HEK293 (cell line): Measurements from ENCODE around the gene SERINC4.

Experiments used
- CTCF ChIA-PET: fragments of 350-600 bp; formaldehyde crosslinking; extraction: SDS; loops from one replicate; lab custom pipeline; 2021; ENCODE audit warnings: antibody characterized with exemption; lab: Yijun Ruan, JAX
- POLR2A ChIA-PET: fragments of 300-600 bp; formaldehyde crosslinking; extraction: SDS; loops from one replicate; lab custom pipeline; 2020; ENCODE audit warnings: antibody characterized with exemption, inconsistent platforms; lab: Yijun Ruan, JAX
- H3K27ac ChIP-seq: fragments of 200-500 bp; sonication (Bioruptor generic); 2 replicates; pipeline ENCODE4 v1.5.1; 2014; ENCODE audit warnings: low read depth, low read length, control low read depth, inconsistent platforms; ENCODE audit errors: extremely low read depth
- H3K36me3 ChIP-seq, 2 experiments: fragments of 200-500 bp in 1 of 2; sonication (Bioruptor generic) in 1 of 2; 1 replicate in 1 of 2; 2 replicates in 1 of 2; pipeline ENCODE4 v1.5.1; 2014 to 2017; ENCODE audit warnings: inconsistent platforms in 2 of 2, low read length in 2 of 2; ENCODE audit not compliant: control insufficient read depth in 2 of 2, insufficient read depth in 1 of 2
- H3K4me1 ChIP-seq: fragments of 200-500 bp; sonication (Bioruptor generic); 2 replicates; pipeline ENCODE4 v1.5.1; 2014; ENCODE audit warnings: mild to moderate bottlenecking, low read length, inconsistent platforms; ENCODE audit not compliant: control insufficient read depth, insufficient read depth
- H3K4me3 ChIP-seq: 2 replicates; pipeline ENCODE4 v1.5.1; 2011; ENCODE audit warnings: low read depth, mild to moderate bottlenecking, control low read depth, low read length, moderate library complexity
- H3K9me3 ChIP-seq: fragments of 200-500 bp; sonication (Bioruptor generic); 2 replicates; pipeline ENCODE4 v1.5.1; 2014; ENCODE audit warnings: low read depth, low read length, inconsistent platforms; ENCODE audit not compliant: control insufficient read depth, insufficient read depth
- GLI4 ChIP-seq: fragments of 450-650 bp; formaldehyde crosslinking; IDR thresholded peaks from 2 replicates; pipeline ENCODE4 v1.5.1; 2016; ENCODE audit warnings: missing biosample characterization, missing genetic modification characterization
- HOXD13 ChIP-seq: sonication (generic); formaldehyde crosslinking; IDR thresholded peaks from 2 replicates; pipeline ENCODE4 v1.8.0; 2022; ENCODE audit warnings: missing genetic modification reagents, borderline replicate concordance
- KLF10 ChIP-seq: fragments of 450-650 bp; IDR thresholded peaks from 2 replicates; pipeline ENCODE4 v1.5.1; 2018; ENCODE audit warnings: missing biosample characterization, mild to moderate bottlenecking, missing genetic modification characterization
- KLF16 ChIP-seq: fragments of 450-650 bp; formaldehyde crosslinking; IDR thresholded peaks from 2 replicates; pipeline ENCODE4 v1.5.1; 2017; ENCODE audit warnings: missing biosample characterization, missing genetic modification characterization
- KLF8 ChIP-seq: fragments of 450-650 bp; formaldehyde crosslinking; IDR thresholded peaks from 2 replicates; pipeline ENCODE4 v1.5.1; 2016; ENCODE audit warnings: missing biosample characterization, missing genetic modification characterization
- PRDM10 ChIP-seq: fragments of 450-650 bp; formaldehyde crosslinking; IDR thresholded peaks from 2 replicates; pipeline ENCODE4 v1.5.1; 2016; ENCODE audit warnings: missing biosample characterization, missing genetic modification characterization
- SALL2 ChIP-seq: fragments of 450-650 bp; formaldehyde crosslinking; IDR thresholded peaks from 2 replicates; pipeline ENCODE4 v1.5.0; 2017; ENCODE audit warnings: missing biosample characterization, mild to moderate bottlenecking, missing genetic modification characterization, borderline replicate concordance
- SCRT1 ChIP-seq: fragments of 450-650 bp; formaldehyde crosslinking; IDR thresholded peaks from 2 replicates; pipeline ENCODE4 v1.5.1; 2016; ENCODE audit warnings: missing biosample characterization, missing genetic modification characterization, borderline replicate concordance
- TCF7L2 ChIP-seq: IDR thresholded peaks from 2 replicates; pipeline ENCODE4 v1.6.1; 2011; ENCODE audit warnings: low read depth, mild to moderate bottlenecking, inconsistent platforms, low read length, moderate library complexity, borderline replicate concordance
- ZBTB17 ChIP-seq: fragments of 450-650 bp; formaldehyde crosslinking; IDR thresholded peaks from 2 replicates; pipeline ENCODE4 v1.5.1; 2016; ENCODE audit warnings: missing biosample characterization, missing genetic modification characterization
- ZBTB21 ChIP-seq: fragments of 450-650 bp; formaldehyde crosslinking; IDR thresholded peaks from 2 replicates; pipeline ENCODE4 v1.5.1; 2017; ENCODE audit warnings: missing biosample characterization, missing genetic modification characterization
- ZBTB48 ChIP-seq: fragments of 450-650 bp; formaldehyde crosslinking; IDR thresholded peaks from 2 replicates; pipeline ENCODE4 v1.5.1; 2016; ENCODE audit warnings: missing biosample characterization, missing genetic modification characterization
- ZFP37 ChIP-seq: fragments of 450-650 bp; formaldehyde crosslinking; IDR thresholded peaks from 2 replicates; pipeline ENCODE4 v1.5.1; 2016; ENCODE audit warnings: missing biosample characterization, missing genetic modification characterization
- ZNF16 ChIP-seq: fragments of 450-650 bp; formaldehyde crosslinking; IDR thresholded peaks from 2 replicates; pipeline ENCODE4 v1.5.1; 2016; ENCODE audit warnings: low read depth, missing biosample characterization, missing genetic modification characterization
- ZNF202 ChIP-seq: fragments of 450-650 bp; formaldehyde crosslinking; IDR thresholded peaks from 2 replicates; pipeline ENCODE4 v1.5.1; 2016; ENCODE audit warnings: missing biosample characterization, missing genetic modification characterization, borderline replicate concordance
- ZNF223 ChIP-seq: fragments of 450-650 bp; formaldehyde crosslinking; IDR thresholded peaks from 2 replicates; pipeline ENCODE4 v1.5.1; 2016; ENCODE audit warnings: missing biosample characterization, missing genetic modification characterization
- ZNF239 ChIP-seq: fragments of 450-650 bp; formaldehyde crosslinking; IDR thresholded peaks from 2 replicates; pipeline ENCODE4 v1.5.1; 2016; ENCODE audit warnings: missing biosample characterization, missing genetic modification characterization
- ZNF449 ChIP-seq: fragments of 450-650 bp; formaldehyde crosslinking; IDR thresholded peaks from 2 replicates; pipeline ENCODE4 v1.5.1; 2017; ENCODE audit warnings: missing biosample characterization, mild to moderate bottlenecking, missing genetic modification characterization, moderate library complexity
- ZNF518A ChIP-seq: fragments of 450-650 bp; formaldehyde crosslinking; conservative IDR thresholded peaks from 2 replicates; pipeline ENCODE4 v1.5.1; 2016; ENCODE audit warnings: low read depth, missing biosample characterization, missing genetic modification characterization
- ZNF544 ChIP-seq: fragments of 450-650 bp; formaldehyde crosslinking; IDR thresholded peaks from 2 replicates; pipeline ENCODE4 v1.5.0; 2017; ENCODE audit warnings: missing biosample characterization, missing genetic modification characterization
- ZNF747 ChIP-seq: fragments of 450-650 bp; formaldehyde crosslinking; IDR thresholded peaks from 2 replicates; pipeline ENCODE4 v1.5.1; 2016; ENCODE audit warnings: missing biosample characterization, missing genetic modification characterization
- ZNF791 ChIP-seq: fragments of 450-650 bp; formaldehyde crosslinking; IDR thresholded peaks from 2 replicates; pipeline ENCODE4 v1.5.1; 2016; ENCODE audit warnings: missing biosample characterization, missing genetic modification characterization
- ZSCAN30 ChIP-seq: fragments of 450-650 bp; IDR thresholded peaks from 2 replicates; pipeline ENCODE4 v1.5.1; 2018; ENCODE audit warnings: missing biosample characterization, mild to moderate bottlenecking, missing genetic modification characterization, moderate library complexity
- TF ChIP-seq, protein P1 (sequence below): fragments of 450-650 bp; formaldehyde crosslinking; IDR thresholded peaks from 2 replicates; pipeline ENCODE4 v1.5.1; 2016; ENCODE audit warnings: missing biosample characterization, missing genetic modification characterization

SERINC4 gene

DNA sequence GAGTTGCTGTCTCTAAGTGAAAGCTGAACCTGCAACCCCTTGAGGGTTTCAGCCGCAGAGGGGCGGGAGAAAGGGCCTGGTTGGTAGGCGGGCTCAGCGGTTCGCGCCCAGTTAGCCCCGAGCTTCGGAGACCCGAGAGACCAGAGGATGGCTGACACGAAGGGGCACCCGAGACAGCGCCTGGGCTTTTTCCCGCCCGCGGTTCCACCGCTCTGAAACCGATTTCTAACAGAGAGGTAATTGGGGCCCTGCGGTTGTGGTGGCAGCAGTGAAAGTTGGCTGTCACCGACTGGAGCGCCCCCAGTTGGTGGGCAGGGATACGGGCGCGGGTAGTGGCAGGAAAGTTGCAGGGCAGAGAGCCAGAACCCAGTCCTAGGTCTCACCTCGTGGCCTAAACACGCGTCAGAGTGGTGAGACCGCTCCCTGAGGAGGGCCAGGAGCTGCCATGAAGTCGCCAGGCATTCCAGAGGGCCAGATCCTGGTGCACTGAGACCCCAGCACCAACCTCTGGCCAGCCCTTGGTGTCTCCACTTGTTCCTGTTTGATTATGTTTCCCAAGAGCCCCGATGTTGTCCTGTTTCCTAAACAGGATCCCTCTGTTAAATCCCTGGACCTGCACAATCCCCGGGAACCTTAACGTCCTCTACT, 22.6 kb downstream of the SERINC4 start (continued):
- peak; percentile 90 for TF ChIP-seq ZSCAN30
- no peak for TF ChIP-seq ZNF239
- no peak for TF ChIP-seq ZNF223 (tag by site-specific recombination)
- no peak for TF ChIP-seq ZNF791 (tag by site-specific recombination)
- peak; percentile 69 for TF ChIP-seq ZBTB17
- TF ChIP-seq TCF7L2: no peak
- TF ChIP-seq ZFP37 (tag by site-specific recombination): no peak; the same call in 1 of the 2 replicates
- TF ChIP-seq HOXD13 (CRISPR knock-in tag): no peak
- TF ChIP-seq ZBTB21: no peak
- no peak for TF ChIP-seq ZNF747 (tag by site-specific recombination)
- TF ChIP-seq ZNF544 (tag by site-specific recombination): no peak
- TF ChIP-seq ZBTB48 (tag by site-specific recombination): peak; percentile 64

DNA sequence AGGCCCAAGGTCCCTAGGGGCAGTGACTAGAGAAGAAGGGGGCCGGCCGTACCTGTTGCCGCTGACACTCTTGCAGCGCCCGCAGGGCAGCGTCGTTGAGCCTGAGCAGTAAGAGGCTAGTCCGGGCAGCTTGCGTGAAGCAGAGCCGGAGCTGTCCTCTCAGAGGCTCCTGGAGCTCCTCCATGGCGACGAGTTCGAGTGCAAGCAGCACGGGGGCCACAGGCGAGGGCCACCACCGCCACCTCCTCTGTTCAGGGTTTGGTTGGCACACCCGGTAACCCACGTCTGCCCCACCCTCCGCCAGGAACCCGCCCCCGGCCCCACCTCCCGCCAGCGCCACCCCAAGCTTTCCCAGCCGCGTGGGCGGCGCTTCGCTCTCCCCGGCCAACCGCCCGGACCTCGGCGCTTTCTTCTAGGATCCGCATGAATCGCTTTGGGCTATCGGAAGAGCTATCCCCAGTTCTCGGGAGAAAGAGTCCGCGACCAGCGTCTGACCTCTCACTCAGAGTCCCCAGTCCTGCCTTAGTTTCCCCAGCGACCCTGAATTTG, 23.2 kb downstream of the SERINC4 start, which contains the start of gene ELL3:
ELL3 (minus strand) TSS at position 249 of the 549 bp plus-strand sequence; CDS start at position 184, 65 bp downstream.
- Histone ChIP-seq H3K36me3 (peaks cover 19 to 25% of the 10 kb centered on the region in 2 experiments), H3K4me3 (peak within 1 kb of the TSS; percentile 45), H3K9me3 (no peaks in the 10 kb centered on the region), H3K27ac (peak within 1 kb of the TSS; percentile 92), H3K4me1 (peaks cover 5% of the 10 kb centered on the region; the same call in 1 of the 2 replicates)
- POLR2A ChIA-PET: interaction anchor here (0.5 to 2.0 kb wide), 10 partner anchors 11 to 647 kb away, joined by 3 to 8 read pairs (median 3); partner anchors contain the start of genes FRMD5, HYPK, MFAP1 and SERF2
- CTCF ChIA-PET: interaction anchor here (0.6 to 1.9 kb wide), 7 partner anchors 12 to 406 kb away, joined by 3 to 7 read pairs (median 4); partner anchors contain the start of genes TUBGCP4 and ZSCAN29
- TF ChIP-seq ZNF16 (tag by site-specific recombination): no peak
- peak; percentile 51 for TF ChIP-seq PRDM10
- TF ChIP-seq SALL2 (tag by site-specific recombination): no peak
- TF ChIP-seq SCRT1 (tag by site-specific recombination): peak; percentile 92
- TF ChIP-seq GLI4: no peak
- TF ChIP-seq ZNF202 (tag by site-specific recombination): no peak
- TF ChIP-seq ZNF518A (tag by site-specific recombination): no peak
- TF ChIP-seq ZNF449 (tag by site-specific recombination): peak; percentile 35; the same call in 1 of the 2 replicates
- TF ChIP-seq, protein P1, sequence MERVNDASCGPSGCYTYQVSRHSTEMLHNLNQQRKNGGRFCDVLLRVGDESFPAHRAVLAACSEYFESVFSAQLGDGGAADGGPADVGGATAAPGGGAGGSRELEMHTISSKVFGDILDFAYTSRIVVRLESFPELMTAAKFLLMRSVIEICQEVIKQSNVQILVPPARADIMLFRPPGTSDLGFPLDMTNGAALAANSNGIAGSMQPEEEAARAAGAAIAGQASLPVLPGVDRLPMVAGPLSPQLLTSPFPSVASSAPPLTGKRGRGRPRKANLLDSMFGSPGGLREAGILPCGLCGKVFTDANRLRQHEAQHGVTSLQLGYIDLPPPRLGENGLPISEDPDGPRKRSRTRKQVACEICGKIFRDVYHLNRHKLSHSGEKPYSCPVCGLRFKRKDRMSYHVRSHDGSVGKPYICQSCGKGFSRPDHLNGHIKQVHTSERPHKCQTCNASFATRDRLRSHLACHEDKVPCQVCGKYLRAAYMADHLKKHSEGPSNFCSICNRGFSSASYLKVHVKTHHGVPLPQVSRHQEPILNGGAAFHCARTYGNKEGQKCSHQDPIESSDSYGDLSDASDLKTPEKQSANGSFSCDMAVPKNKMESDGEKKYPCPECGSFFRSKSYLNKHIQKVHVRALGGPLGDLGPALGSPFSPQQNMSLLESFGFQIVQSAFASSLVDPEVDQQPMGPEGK: peak; percentile 63; the same call in 1 of the 2 replicates
- TF ChIP-seq KLF16 (tag by site-specific recombination): 0 out of 2 replicates have a peak, but pooled peaks have one; percentile 16
- TF ChIP-seq KLF8: peak; percentile 61; the same call in 1 of the 2 replicates
- TF ChIP-seq KLF10 (tag by site-specific recombination): peak; percentile 66
